Measurements from ENCODE around the gene RAB15.

RAB15 gene

DNA sequence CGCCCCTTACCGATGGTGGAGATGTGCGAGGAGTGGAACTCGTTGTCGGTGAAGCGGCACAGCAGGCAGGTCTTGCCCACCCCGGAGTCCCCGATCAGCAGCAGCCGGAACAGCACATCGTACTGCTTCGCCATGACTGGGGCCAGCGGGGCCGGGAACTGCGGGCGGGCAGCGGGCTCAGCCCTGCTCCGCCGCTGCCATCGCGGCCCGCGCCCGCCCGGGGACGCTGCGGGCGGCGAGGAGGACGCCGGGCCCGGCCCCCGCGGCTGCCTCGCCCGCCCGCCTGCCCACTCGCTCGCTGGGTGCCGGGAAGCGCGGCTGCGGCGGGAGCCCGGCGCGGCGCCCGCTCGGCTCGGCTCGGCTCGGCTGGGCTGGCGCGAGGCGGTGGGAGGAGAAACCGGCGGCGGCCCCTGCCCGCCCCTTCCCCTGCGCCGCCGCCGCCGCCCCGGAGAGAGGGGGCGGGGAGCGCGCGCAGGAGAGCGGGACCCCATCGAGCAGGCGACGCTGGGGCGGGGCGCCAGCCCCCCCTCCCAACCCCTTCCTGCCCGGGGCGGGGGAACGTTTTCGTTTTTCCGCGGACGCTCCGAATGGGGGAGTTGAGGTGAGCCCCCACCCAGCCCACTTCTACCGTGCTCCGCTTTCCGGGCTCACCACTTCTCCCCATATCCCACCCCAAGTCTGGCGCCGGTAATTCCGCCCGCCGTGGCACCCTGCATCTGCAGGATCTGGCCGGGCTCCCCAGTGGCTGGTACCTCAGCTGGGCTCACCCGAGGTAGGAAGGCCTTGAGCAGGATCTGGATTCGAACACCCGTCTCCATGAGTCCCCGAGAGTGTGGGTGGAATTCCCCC lies at the start of gene RAB15:
Gene RAB15 (minus strand): TSS at position 394 of the 849 bp plus-strand sequence. CDS start 260 bp downstream, at position 134.
- TF ChIP-seq, protein P1, sequence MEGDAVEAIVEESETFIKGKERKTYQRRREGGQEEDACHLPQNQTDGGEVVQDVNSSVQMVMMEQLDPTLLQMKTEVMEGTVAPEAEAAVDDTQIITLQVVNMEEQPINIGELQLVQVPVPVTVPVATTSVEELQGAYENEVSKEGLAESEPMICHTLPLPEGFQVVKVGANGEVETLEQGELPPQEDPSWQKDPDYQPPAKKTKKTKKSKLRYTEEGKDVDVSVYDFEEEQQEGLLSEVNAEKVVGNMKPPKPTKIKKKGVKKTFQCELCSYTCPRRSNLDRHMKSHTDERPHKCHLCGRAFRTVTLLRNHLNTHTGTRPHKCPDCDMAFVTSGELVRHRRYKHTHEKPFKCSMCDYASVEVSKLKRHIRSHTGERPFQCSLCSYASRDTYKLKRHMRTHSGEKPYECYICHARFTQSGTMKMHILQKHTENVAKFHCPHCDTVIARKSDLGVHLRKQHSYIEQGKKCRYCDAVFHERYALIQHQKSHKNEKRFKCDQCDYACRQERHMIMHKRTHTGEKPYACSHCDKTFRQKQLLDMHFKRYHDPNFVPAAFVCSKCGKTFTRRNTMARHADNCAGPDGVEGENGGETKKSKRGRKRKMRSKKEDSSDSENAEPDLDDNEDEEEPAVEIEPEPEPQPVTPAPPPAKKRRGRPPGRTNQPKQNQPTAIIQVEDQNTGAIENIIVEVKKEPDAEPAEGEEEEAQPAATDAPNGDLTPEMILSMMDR (IDR thresholded peaks at IDR 0.05; ENCODE audit: control extremely low read depth, extremely low read depth, low read depth, missing control alignments), result no peak
- CTCF ChIA-PET, result no interaction called here
- DNase-seq (ENCODE audit: extremely low spot score), result peak; percentile 67
- POLR2A ChIA-PET, result no interaction called here

DNA sequence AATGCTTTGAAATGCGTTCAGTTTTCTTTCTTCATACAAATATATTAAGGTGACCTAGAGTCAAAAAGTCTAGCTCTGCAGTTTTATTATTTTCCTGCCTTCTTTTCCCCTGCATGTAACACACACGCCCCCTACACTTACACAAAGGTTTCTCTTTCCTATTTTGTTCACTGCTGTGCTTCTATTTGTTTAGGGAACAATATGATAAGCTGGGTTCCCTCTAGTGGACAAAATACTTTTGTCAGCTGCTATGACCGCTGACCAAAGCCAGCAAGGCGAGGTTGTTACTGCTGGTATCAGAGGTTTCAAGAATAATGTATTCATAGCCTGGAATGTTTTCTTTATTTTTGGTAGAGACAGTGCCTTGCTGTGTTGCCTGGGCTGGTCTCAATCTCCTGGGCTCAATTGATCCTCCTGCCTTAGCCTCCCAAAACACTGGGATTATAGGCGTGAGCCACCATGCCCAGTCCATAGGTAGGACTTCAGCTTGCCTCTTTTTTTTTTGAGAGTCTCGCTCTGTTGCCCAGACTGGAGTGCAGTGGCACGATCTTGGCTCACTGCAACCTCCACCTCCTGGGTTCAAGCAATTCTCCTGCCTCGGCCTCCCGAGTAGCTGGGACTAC lies 47.9 kb upstream of the RAB15 start:
- POLR2A ChIA-PET, result interaction anchor here (1.1 kb wide), 1 partner anchor 34 kb away, joined by 3 read pairs; the partner anchor contains the start of gene FNTB
- CTCF ChIA-PET, result interaction anchor here (0.6 to 16.6 kb wide), 24 partner anchors 9 to 264 kb away, joined by 3 to 162 read pairs (median 4); partner anchors contain the start of gene FNTB
- DNase-seq (ENCODE audit: extremely low spot score), result peak; percentile 60
- TF ChIP-seq, protein P1 (IDR thresholded peaks at IDR 0.05; ENCODE audit: control extremely low read depth, extremely low read depth, low read depth, missing control alignments), result peak; percentile 61

DNA sequence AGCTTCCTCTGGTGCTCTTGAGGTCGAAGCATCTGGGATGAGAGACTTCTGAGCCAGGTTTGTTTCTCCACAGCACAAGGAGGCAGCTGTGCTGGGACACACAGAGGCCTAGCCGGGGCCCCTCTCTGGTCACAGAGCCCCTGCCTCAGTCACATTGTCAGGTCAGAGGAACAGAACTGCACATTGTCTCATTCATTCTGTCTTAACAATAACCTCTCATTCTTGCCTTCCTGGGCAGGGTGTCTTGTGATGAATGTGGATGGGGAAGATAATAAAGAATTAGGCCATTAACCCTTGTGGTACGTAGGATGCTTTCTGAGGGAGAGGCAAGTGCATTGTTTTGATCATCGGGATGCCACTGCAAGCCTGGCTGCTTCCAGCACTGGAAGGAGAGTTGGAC lies 44.3 kb upstream of the RAB15 start:
- no peak for DNase-seq (ENCODE audit: extremely low spot score)
- TF ChIP-seq, protein P1 (IDR thresholded peaks at IDR 0.05; ENCODE audit: control extremely low read depth, extremely low read depth, low read depth, missing control alignments), result no peak
- CTCF ChIA-PET, result interaction anchor here (1.0 to 16.6 kb wide), 4 partner anchors 8 to 27 kb away, joined by 4 to 162 read pairs (median 6); partner anchors contain the start of gene FNTB
- POLR2A ChIA-PET, result no interaction called here

DNA sequence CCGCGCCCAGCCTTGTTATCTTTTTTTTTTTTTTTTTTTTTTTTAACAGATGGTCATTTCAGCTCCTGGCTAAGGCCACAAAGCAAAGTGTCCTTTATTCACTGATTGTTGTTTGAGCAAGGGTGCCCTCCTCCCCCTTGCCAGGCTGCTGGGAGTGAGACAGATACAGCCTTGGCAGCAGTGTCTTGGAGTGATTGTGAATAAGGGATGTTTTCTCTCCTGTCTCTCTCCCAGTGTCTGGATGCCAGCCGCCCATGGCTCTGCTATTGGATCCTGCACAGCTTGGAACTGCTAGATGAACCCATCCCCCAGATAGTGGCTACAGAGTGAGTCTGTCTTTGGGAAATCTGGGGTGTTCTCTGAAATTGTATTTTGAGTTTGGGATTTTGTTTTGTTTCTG lies 43.3 kb upstream of the RAB15 start:
- DNase-seq (ENCODE audit: extremely low spot score), result no peak
- CTCF ChIA-PET, result interaction anchor here (0.8 to 16.6 kb wide), 4 partner anchors 9 to 26 kb away, joined by 3 to 162 read pairs (median 5); partner anchors contain the start of gene FNTB
- TF ChIP-seq, protein P1 (IDR thresholded peaks at IDR 0.05; ENCODE audit: control extremely low read depth, extremely low read depth, low read depth, missing control alignments), result no peak
- POLR2A ChIA-PET, result interaction anchor here (0.6 kb wide), 1 partner anchor 54 kb away, joined by 5 read pairs; no protein-coding TSS in a partner anchor

DNA sequence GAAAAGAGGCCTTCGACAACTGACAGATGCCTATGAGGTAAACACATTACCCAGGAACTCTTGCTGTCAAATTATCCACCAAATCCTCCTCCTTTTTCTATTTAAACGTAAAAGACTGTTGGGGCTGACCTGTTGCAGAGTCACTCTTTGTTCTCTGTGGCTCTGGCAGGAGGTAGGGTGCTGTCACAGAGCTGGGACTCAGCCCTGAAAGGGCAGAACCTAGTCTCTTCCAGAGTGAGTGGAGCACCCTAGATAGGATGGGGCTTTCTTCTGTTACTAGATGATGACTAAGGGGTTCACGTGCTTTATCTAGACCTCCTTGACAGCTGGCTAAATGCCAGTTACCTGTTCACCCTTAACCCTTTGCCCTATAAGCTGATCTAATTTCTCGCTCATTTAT lies 40.2 kb upstream of the RAB15 start:
- no peak for DNase-seq (ENCODE audit: extremely low spot score)
- TF ChIP-seq, protein P1 (IDR thresholded peaks at IDR 0.05; ENCODE audit: control extremely low read depth, extremely low read depth, low read depth, missing control alignments), result no peak
- ChIA-PET CTCF (interaction anchor here (0.9 to 16.6 kb wide), 3 partner anchors 10 to 23 kb away, joined by 3 to 162 read pairs (median 3); partner anchors contain the start of gene FNTB), POLR2A (no interaction called here)

DNA sequence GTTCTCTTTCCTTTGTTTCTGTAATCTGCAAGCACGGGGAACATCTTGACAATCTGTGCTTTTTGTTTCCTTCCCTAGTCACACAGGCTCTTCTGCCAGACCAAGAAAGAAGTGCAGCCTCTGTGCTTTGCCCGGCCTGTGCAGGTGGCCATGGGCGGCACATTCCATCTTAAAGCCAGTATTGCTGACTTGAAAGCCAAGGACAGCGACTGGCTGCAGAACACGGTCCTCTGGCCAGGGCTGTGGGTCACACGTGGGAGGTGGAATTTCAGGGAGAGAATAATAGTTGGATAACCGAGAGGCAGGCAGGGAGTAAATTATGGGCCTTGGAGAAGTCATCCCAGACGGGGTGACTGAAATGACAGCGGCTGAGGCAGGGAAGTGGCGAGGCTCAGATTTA lies 39.4 kb upstream of the RAB15 start:
- CTCF ChIA-PET, result interaction anchor here (0.7 to 16.6 kb wide), 4 partner anchors 11 to 22 kb away, joined by 3 to 162 read pairs (median 3); partner anchors contain the start of gene FNTB
- no peak for DNase-seq (ENCODE audit: extremely low spot score)
- POLR2A ChIA-PET, result no interaction called here
- TF ChIP-seq, protein P1 (IDR thresholded peaks at IDR 0.05; ENCODE audit: control extremely low read depth, extremely low read depth, low read depth, missing control alignments), result no peak

Measured in GM10248 (cell line).